Activated T-helper 1 cell treated with anti-CD3 and anti-CD28 coated beads, Interleukin-2, amount 50 U/mL, for 16 hours (primary cell): ENCODE data around the gene SGMS1.

ENCODE experiments used
- DNase-seq, 2 donors: peaks; one replicate each; pipeline ENCODE4 v3.0.0-alpha.2; 2020; ENCODE audit warnings: low read depth in 1 of 2, low spot score in 1 of 2

The SGMS1 gene

DNA sequence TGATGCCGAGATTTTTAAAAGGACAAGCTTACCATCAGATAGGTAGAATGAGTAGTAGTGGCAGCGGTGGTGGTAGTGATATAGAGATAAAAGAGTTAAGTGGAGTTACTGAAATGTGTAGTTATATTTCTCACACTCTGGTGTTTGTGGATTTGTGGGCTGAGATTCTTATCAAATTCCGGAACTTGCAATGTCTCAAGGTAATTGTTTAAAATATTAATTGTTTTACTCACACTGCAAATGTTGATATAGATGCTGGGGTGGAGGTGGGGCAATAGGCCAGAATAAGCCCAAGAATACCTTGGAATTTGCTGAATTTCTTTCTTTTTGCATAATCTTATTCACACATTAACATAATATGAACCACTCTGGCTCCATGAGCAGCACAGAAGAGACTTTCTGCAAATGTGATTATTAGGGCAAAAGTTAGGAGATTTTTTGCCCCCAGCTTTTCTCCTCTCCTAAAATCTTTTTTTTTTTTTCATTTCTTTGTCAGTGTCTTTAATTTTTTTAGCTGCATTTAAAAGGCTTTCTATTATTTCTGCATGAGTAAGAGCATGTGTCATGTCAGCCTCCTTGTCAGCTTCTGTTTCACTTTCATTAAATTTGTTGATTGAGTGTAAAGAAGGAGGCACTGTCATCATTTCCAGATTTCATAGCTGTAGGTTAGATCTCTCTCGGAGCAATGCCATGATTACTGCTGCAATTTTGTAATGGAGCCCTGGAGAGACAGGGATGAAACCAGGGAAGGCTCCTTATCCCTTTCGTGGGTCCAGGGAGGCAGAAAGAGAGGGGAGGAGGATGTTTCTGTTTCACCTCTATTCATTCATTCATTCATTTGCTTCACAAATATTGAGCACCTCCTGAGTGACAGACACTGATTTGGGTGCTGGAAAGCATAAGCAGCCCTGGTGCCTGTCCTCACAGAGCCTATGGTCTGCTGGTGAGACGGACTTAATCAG, 13.1 kb upstream of the SGMS1 start:
- DNase-seq: no peak

- no peak for DNase-seq
Observed at GRCh38 chr10:50635286-50635685, 11.5 kb upstream of the SGMS1 start.

- no peak for DNase-seq
Observed at GRCh38 chr10:50634479-50634878, 10.7 kb upstream of the SGMS1 start.

DNA sequence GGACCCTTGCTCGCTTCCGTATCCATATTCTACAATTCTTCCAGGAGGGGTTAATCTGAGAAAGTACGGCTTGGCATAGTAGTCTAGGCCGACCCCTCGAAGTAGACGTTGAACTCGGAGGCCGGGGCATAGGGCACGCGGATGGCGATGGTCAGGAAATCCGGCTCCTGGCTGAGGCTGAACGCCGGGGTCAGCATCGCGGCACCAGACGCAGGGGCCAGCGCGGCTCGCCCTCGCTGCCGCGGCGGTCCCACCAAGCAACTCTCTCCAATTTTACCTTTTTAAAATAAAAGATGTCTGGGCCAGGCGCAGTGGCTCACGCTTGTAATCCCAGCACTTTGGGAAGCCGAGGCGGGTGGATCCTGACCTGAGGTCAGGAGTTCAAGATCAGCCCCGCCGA, 7.3 kb upstream of the SGMS1 start:
- DNase-seq: no peak

DNA sequence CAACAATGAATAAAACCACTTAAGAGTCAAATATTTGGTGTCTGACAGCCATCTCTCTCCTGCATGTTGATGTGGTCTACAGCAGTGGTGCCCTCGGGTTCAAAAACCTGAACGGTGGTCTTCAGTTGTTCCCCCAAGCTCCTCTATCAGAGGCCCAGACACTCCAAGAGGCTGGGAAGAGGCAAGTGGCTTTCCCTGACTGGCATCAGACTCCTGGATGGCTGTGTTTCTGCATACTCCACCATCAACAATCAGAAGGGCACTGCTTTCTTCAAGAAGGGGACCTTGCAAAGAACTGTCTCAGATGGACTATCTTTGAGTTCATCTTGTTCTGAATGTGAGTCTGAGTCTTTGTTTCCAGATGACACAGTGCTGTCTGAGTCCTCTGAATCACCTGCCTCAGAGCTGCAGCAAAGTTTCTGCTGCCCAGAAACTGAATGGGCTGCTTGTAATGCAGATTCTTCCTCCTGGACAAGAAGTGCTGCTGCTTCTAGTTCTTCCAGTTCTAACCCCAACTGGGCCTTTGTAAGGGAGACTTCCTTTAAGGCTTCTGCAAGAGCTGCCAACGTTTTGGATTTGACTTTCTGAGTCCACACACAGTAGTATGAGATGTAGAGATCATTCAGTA, 5.9 kb upstream of the SGMS1 start:
- DNase-seq: no peak

DNA sequence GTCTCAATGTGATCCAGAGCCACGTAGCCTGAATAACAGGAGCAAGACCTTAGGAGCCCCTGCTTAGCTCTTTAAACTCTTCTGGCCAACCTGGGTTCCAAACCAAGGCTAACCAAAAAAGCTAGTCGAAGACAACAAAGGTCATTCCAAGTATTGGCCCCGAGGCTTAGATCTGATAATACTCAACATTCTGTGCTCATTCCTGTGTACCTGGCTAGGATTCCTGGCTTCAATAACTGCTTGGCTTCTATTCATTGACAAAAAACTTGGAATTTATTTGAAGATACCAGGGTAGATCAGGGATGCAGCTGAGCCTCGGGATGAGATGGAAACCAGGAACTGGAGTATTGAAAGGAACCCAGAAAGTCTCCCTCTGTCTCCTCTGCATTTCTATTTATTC, 4.1 kb upstream of the SGMS1 start:
- no peak for DNase-seq

DNA sequence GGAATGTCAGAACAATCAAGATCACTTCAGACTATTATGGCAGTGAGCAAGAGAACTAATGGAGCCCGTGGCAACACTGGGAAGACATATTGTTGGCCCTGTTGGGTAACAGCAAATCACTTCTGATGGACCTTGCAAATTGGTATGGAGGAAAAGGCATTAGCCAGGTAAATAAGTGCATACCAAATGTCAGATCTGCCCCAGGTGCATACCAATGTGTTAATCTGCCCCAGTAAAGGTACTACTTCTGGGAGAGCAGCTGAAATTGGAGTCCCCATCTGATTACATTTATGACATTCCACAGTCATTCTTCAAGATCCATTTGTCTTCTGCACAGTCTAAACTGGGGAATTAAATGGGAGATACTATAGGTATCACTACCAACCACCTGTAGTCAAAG, 3.7 kb upstream of the SGMS1 start:
- no peak for DNase-seq

GRCh38 chr10:50625649-50626132, 1.9 kb upstream of the SGMS1 start:
- DNase-seq: no peak

DNA sequence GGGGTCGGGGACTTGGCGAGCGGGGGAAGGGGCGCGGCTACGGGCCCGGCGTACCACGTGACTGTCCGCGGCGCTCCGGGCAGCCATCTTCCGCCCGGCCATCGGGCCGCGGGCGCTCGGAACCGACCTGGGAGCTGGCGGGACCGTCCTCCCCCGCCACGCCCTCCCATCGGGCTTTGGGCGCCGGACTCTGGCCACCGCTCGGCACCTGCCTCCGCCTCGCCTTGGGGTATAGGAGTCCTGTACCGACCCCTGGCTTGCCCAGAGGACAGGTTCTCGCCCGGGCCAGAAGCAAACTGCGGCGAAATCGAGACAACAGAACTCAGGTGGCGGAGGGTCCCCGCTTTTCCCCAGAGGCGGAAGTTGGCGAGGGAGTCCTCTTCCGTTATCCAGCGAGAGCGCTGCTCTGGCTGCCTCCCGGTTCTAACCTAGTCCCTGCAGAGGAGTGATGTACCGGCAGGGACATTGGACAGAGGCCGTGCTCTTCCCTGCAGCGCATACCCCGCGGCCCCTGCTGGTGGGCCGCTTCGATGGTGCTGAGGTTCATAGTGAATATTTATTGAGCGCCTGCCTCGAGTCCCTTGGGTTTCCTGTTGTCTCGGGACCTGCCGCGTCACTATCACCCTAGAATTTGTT, 1.2 kb upstream of the SGMS1 start:
- DNase-seq: peak; percentile 32 to 46

- peak; percentile 95 to 96 for DNase-seq
Observed at GRCh38 chr10:50624413-50624865, 683 bp upstream of the SGMS1 start.

- DNase-seq: peak in 1 of 2 donors; percentile 34
Observed at GRCh38 chr10:50622706-50623662, 772 bp downstream of the SGMS1 start.

DNA sequence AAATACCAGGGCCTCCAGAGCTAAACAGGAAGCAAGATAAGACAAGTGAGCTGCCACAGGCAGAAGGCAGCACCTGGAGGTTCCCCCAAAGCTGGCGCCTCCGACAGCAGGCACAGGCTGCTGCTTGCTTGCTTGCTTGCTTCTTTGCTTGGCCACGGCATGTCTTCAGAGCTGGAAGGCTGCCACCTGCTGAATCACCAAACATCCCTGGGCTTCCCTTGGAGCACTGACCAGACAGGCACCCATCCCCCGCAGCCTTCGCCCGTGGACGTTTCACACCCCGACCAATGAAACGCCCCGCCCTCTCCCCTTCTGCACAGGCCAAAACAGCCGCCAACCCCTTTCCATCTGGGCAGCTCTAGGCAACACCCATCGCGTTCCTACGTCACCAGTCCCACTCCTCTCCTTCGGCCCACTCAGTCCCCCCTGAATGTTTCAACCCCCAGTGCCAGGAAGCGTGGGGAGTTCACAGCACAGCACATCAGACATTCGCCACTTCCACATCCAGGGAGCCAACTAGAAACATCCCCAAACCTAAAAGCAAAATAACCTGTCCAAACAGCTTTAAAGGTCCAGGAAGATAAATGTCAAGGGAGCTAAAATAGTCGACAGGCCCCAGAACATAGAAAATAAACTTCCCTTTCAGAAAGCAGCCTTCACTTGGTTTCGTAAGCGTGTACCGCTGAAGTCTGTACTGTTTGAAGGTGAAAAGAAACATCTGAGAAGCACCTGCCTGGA, 1.6 kb downstream of the SGMS1 start:
- peak; percentile 40 to 45 for DNase-seq

GRCh38 chr10:50620899-50621298, 2.9 kb downstream of the SGMS1 start:
- no peak for DNase-seq

GRCh38 chr10:50619882-50620281, 3.9 kb downstream of the SGMS1 start:
- no peak for DNase-seq

DNA sequence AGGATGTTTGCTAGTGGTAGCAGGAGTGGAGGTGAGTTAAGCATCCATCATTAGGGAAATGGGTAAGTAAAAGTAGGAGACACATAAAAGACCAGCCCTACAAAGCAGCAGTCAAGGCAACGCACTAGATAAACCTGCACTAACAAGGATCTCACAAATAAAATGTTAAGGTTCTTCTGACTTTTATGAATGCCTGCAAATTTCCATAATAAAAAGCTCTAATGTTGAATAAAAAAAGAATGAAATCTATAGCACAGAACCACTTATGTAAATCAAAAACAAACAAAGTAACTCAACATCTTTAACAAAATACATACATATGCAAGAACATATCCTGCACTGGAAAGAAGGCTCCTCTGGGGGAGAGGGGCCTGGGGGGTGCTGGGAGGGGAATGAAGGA, 4.6 kb downstream of the SGMS1 start:
- no peak for DNase-seq

- DNase-seq: no peak
Observed at GRCh38 chr10:50618624-50619023, 5.1 kb downstream of the SGMS1 start.

DNA sequence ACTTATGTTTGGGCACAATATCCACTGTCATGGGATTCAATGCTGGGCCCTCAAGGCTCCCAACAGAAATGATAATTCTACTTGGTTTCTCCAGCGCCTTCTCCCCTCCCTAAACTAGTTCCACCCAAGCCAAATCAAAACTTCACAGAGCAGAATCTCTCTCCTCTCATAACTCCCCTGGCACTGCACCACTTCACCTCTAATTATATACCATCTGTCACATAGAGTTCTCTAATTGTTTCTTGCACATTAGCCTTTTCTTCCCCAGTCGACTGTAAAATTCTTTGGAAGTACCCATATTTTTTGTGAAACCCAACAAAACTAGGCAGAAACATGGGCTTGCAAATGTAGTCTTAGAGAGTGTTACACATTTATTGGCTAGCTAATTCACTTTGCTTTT, 8.1 kb downstream of the SGMS1 start:
- no peak for DNase-seq

DNA sequence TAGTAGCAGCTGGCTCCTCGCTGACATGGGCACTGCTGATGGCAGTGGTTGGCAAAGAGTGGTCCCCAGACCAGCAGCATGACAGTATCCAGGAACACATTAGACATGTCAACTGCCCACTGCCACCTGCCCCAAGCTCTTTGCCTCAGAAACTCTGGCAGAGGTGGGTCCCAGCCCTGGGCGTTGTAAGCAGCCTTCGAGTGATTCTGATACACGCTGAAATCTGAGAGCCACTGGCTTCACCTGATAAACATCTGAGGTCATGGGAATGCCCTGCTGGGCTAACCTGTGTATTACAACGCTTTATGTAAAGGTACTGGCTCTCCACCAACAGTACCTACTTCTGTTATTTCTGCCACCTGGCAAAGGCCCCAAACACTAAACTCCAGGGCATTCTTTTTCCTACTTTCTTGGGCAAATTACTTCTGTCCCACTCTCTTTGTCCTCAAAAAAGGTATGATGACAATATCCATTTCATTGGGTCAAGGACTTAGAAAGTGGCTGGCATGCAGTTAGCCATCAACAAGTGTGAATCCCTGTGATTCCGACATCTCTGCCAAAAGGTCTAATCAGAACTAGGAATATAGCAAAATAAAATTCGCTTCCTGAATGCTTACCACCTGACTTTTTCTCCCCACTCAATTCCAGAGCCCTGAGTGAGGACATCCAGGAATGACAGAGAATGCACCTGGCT, 9.2 kb downstream of the SGMS1 start:
- DNase-seq: no peak

DNA sequence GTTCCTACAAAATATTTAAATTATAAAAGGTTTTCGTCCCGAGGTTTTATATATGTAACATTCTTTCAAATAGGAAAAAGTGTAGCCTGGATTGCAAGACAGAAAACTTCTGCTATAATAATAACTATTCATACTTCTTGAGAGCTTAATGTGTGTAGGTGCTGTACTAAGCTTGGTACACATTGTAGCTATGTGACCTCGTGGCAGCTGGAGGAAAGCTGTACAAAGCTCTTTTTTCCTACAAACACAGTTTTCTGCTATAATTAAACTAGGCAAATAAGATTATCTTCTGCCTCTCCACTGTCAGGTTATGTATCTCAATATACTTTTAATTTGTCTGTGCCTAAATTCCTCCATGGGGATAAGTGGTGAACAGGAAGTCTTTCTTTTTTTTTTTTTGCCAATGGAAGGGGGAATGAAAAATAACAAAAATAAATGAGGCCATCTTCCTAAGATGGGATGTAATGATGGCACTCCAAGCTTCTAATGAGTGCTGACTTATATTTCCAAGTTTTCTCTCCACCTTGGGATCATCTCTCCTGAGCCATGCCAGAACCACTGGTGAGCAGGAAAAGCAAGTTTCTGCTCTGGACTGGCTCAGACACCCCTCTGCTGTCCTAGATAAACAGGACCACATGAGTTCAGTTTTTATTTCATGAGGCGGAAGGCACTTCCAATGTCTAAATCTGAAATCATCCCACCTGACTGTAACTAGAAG, 9.9 kb downstream of the SGMS1 start:
- no peak for DNase-seq
